Stimulated activated CD8-positive, alpha-beta memory T cell treated with anti-CD3 and anti-CD28 coated beads, Interleukin-12 subunit alpha, Interleukin-12 subunit beta, amount 100 ng/mL, for 24 hours (primary cell): ENCODE data around the gene APEH.

Experiments
- DNase-seq: peaks from one replicate; pipeline ENCODE4 v3.0.0-alpha.2; 2020; ENCODE audit errors: extremely low read depth

The APEH gene

GRCh38 chr3:49727924-49728361 lies 53.8 kb downstream of the APEH start:
- DNase-seq: no peak

- no peak for DNase-seq
These were observed 55.9 kb downstream of the APEH start for GRCh38 chr3:49729966-49730609.

- DNase-seq: no peak
These were observed 58.4 kb downstream of the APEH start for GRCh38 chr3:49732597-49732996.

- no peak for DNase-seq
These were observed 59.4 kb downstream of the APEH start for GRCh38 chr3:49733551-49733950.
